Measurements from ENCODE around the gene PALB2. TPM values are rescaled to one million over a fixed set of nuclear protein-coding genes. Genes with fewer than 3 reads are reported as not detected.

Gene PALB2
- total and polyA plus RNA-seq, 2 of the 8 experiments (the other 6 are each of a cell fraction or from before 2014, with no cell fraction given) = 12.5 to 33.1 TPM

- peak; percentile 43 to 96 for DNase-seq (ENCODE audit: low read depth in 1 of 2, low spot score in 2 of 2)
- Histone ChIP-seq H3K4me2 (ENCODE audit: insufficient read depth in 1 of 2, low read depth in 2 of 2, low read length in 2 of 2) (peak within 1 kb of the TSS; percentile 86 to 96), H2BK20ac (ENCODE audit: low read length) (no peak within 1 kb of the TSS), H3K4me1 (replicated peaks in 1 of 4; ENCODE audit: control insufficient read depth in 3 of 4, insufficient read depth in 4 of 4, low read length in 3 of 4) (peaks cover 2 to 9% (median 4%) of the 10 kb centered on the region in 4 experiments; a peak in 4 of 7 replicates), H3K56ac (replicated peaks; ENCODE audit: insufficient read length, low read depth, low read length) (peak within 1 kb of the TSS; percentile 62), H2BK5ac (ENCODE audit: low read depth, low read length) (peak within 1 kb of the TSS; percentile 3), H3K4me3 (ENCODE audit: extremely low read depth in 1 of 4, insufficient read depth in 2 of 4, low read depth in 3 of 4, low read length in 4 of 4) (peak within 1 kb of the TSS; percentile 86 to 99 (median 99)), H3K9me3 (ENCODE audit: insufficient read depth in 2 of 2, low read depth in 1 of 2, low read length in 1 of 2) (no peaks in the 10 kb centered on the region), H3K14ac (ENCODE audit: insufficient read length) (no peak within 1 kb of the TSS), H2BK12ac (ENCODE audit: low read depth, low read length) (no peak within 1 kb of the TSS; the same call in none of the 2 replicates), H3K9ac (replicated peaks in 1 of 4; ENCODE audit: extremely low read depth in 1 of 4, low read depth in 3 of 4, low read length in 3 of 4) (peak within 1 kb of the TSS; percentile 89 to 95 (median 91)), H4K8ac (ENCODE audit: extremely low read depth, insufficient read depth, low read length) (peak within 1 kb of the TSS; percentile 94), H3K79me1 (ENCODE audit: low read depth, low read length) (peaks cover 9% of the 10 kb centered on the region), H3K79me2 (ENCODE audit: control insufficient read depth in 1 of 2, insufficient read depth in 2 of 2, low read length in 2 of 2) (peaks cover 34 to 47% of the 10 kb centered on the region in 2 experiments), H3K36me3 (ENCODE audit: control insufficient read depth in 2 of 4, insufficient read depth in 4 of 4, low read length in 3 of 4) (peaks cover 11 to 22% (median 17%) of the 10 kb centered on the region in 4 experiments), H3K18ac (ENCODE audit: extremely low read depth, low read length) (peak within 1 kb of the TSS; percentile 72), H2AFZ (ENCODE audit: low read length) (peak within 1 kb of the TSS; percentile 25; the same call in 1 of the 2 replicates), H2AK5ac (ENCODE audit: low read depth, low read length) (no peak within 1 kb of the TSS), H2BK120ac (replicated peaks; ENCODE audit: low read depth, low read length) (no peak within 1 kb of the TSS), H4K5ac (ENCODE audit: insufficient read length, low read depth, low read length) (peak within 1 kb of the TSS; percentile 85), H3K27me3 (replicated peaks in 1 of 4; ENCODE audit: control insufficient read depth in 3 of 4, extremely low read depth in 1 of 4, insufficient read depth in 3 of 4, low read length in 3 of 4) (no peaks in the 10 kb centered on the region), H3K23ac (ENCODE audit: insufficient read length) (no peak within 1 kb of the TSS), H4K20me1 (replicated peaks in 1 of 2; ENCODE audit: control insufficient read depth in 1 of 2, insufficient read depth in 2 of 2, low read length in 2 of 2) (peaks cover 3 to 4% of the 10 kb centered on the region in 2 experiments), H3K27ac (ENCODE audit: low read depth, low read length) (peak within 1 kb of the TSS; percentile 65), H3K4ac (replicated peaks; ENCODE audit: insufficient read length, low read depth, low read length) (peak within 1 kb of the TSS; percentile 76), H3K23me2 (ENCODE audit: low read depth, low read length) (peaks cover 6% of the 10 kb centered on the region), H4K91ac (replicated peaks; ENCODE audit: insufficient read length, low read length) (peak within 1 kb of the TSS; percentile 52), H2BK15ac (ENCODE audit: low read length) (no peak within 1 kb of the TSS)
- WGBS, 2 experiments (ENCODE audit: extremely low coverage in 1 of 2, insufficient coverage in 1 of 2, insufficient read length in 1 of 2, insufficient replicate concordance in 2 of 2, low coverage in 1 of 2, low lambda C conversion rate in 2 of 2, missing lambda C conversion rate in 1 of 2) = 8% methylated on average over 64 of the region's 67 CpGs; no CpG with 5 or more reads in 1 of the 2 experiments
- POLR2A ChIA-PET (ENCODE audit: partially characterized antibody) = interaction anchor here (0.8 to 4.3 kb wide), 7 partner anchors 9 to 83 kb away, joined by 3 to 19 read pairs (median 3); partner anchors contain the start of genes EARS2 and UBFD1
- CTCF ChIA-PET (ENCODE audit: partially characterized antibody) = interaction anchor here (0.9 to 3.3 kb wide), 22 partner anchors 8 to 96 kb away, joined by 3 to 17 read pairs (median 4); partner anchors contain the start of genes EARS2 and UBFD1
- FAIRE-seq = no peak
- peak; percentile 27 to 44; a peak in 2 of 4 replicates for TF ChIP-seq RAD21 (IDR thresholded peaks at IDR 0.05 in 1 of 2, conservative IDR thresholded peaks at IDR 0.05 in 1 of 2; ENCODE audit: low read depth in 2 of 2, low read length in 2 of 2)
- peak; percentile 36; the same call in 1 of the 2 replicates for TF ChIP-seq MAX (IDR thresholded peaks at IDR 0.05)
- no peak for TF ChIP-seq CTBP2 (IDR thresholded peaks at IDR 0.05; ENCODE audit: borderline replicate concordance, insufficient read depth, insufficient read length, low read length)
- TF ChIP-seq ATF2 (IDR thresholded peaks at IDR 0.05; ENCODE audit: low read length) = no peak
- TF ChIP-seq SAP30 (IDR thresholded peaks at IDR 0.05; ENCODE audit: insufficient read depth, insufficient replicate concordance, low read length) = no peak
- TF ChIP-seq TAF7 (optimal IDR thresholded peaks at IDR 0.05; ENCODE audit: borderline replicate concordance, low read depth, low read length) = peak; percentile 67
- peak; percentile 12; the same call in 1 of the 2 replicates for TF ChIP-seq JUND (IDR thresholded peaks at IDR 0.05; ENCODE audit: low read length)
These were observed 45.0 kb downstream of the PALB2 start, which contains the start of gene NDUFAB1 for GRCh38 chr16:23595951-23596720. Gene NDUFAB1 (minus strand): TSS chr16:23596316. CDS start chr16:23596290, 26 bp downstream.

Measured in H1 (cell line).